ENCODE results near the gene MYO3B.

DNA sequence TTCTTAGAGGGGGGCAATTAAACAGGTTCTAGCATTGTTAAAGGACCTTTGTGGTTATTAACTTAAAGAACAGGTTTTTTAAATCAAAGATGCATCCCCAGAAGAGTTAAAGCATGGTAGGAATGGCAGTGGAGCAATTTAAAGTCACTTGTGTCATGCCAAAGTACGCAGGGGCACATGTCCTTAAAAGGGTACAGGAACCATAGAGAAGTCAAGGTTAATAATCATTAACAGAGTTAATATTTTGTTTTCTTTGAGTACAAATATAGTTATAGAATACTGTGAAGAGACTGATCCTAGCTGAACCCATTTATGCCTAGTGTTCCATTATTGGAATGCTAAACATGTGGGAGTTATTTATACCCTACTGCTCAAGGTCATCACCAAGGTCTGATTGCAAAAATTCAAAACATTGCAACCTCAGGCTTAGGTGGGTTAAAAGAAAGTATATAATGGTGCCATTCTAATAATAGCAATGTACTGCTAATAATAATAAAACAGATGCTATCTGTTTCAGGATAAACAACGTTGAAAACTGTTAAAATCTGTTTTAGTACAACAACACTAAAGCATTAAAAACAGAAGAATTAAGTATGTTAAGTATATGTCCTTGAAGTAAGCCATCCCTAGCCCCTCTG, 216.0 kb downstream of the MYO3B start:
- TF ChIP-seq POLR2A (IDR thresholded peaks at IDR 0.05; ENCODE audit: low read length) (no peak), GATA1 (IDR thresholded peaks at IDR 0.05; ENCODE audit: low read depth, low read length) (no peak)
